CD4-positive, alpha-beta T cell treated with Interferon alpha-2 for 1 hour (primary cell): ENCODE data around the gene GRK5.
A peak's percentile ranks its signal among the peaks of the same experiment; 100 is the strongest.

Source experiments
- DNase-seq, 2 donors: peaks; one replicate each; pipeline ENCODE4 v3.0.0-alpha.2; 2020 to 2022

The GRK5 gene

GRCh38 chr10:119391440-119392251 is 184.3 kb downstream of the GRK5 start:
- no peak for DNase-seq

DNA sequence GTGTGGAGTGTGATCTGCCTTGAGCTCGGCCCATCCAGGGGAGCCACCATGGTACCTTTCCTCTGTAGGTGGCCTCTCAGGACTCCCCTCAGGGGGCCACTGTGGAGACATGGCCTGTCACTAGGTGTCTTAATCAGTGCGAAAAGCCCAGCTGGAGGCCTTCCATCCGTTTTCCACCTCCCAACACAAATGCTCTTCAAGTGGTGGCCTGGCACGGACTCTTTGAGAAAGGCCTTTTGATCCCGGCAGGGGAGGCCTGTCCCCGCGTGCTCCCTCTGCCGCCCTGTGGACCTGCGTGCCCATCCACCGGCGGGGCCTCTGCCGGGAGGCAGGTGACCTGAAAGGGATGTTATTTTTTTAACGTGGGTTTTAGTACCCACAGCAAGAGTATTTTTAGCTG is 185.6 kb downstream of the GRK5 start:
- DNase-seq: no peak

- DNase-seq: no peak
Observed at GRCh38 chr10:119393421-119393820, 186.1 kb downstream of the GRK5 start.

- no peak for DNase-seq
Observed at GRCh38 chr10:119393845-119394244, 186.5 kb downstream of the GRK5 start.

GRCh38 chr10:119394657-119395279 is 187.4 kb downstream of the GRK5 start:
- no peak for DNase-seq

GRCh38 chr10:119395280-119396007 is 188.1 kb downstream of the GRK5 start:
- DNase-seq: peak in 1 of 2 donors; percentile 52

DNA sequence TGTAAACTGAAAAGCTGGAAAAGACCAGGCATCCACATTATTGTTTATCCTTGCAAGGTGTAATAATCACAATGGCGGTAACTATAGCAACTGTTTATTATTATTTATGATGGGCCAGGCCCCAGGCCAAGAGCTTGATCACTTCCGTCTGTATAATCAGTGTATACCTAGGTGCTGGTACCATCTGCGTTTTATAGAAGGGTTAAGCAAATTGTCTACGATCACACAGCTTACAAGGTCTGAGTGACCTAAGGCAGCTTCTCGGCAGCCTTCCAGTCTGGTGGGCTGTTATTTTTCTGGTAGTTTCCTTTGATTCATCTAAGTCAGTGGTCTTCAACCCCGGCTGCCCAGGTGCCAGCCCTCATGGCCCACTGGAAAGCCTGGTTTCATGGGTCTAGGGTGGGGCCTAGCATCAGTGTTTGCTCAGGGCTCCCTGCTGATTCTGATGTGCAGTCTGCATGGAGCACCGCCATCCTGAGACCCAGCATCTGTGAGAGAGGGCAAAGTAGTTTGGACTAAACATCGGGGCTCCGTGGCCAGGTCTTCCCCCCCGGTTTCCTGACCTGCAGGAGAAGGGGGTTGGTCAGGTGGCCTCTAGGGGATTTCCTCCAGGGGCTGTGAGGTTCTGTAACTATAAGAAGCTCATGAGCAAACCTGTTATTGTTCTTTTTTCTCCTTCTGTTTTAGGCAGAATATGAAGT is 188.8 kb downstream of the GRK5 start:
- DNase-seq: peak in 1 of 2 donors; percentile 14

DNA sequence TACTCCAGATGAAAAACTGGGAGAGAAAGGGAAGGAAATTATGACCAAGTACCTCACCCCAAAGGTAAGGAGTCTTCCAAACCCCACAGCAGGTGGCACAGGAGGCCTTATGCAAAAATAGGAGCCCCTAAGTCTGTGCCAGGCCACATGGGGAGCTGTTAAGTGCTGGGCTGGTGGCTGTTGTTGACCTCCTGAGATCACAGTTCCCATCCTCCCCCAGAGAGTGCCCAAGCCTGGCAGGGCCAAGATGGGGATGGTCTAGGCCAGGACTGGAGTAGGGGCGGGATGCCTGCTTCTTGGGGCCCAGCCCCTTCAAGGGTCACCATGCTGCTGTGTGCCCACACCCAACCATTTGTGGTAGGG is 189.3 kb downstream of the GRK5 start:
- no peak for DNase-seq

DNA sequence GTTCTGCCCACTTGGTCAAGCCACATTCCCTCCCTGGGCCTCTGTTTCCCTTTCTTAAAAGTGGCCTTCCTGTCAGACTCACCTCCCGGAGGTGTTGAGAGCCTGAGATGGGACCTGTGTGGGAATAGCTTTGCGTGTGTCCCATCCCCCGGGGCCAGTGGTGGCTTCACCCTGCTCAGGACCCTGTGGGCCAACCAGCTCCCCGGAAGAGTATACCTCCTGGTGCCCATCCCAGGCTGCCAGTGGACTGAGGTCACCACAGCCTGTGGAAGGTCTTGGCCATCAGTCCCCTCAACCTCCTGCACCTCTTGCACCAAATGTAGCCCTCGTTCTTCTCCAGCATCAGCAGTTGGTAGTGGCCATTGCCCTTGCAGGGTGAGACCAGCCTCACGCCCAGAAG is 190.0 kb downstream of the GRK5 start:
- DNase-seq: no peak

- DNase-seq: no peak
Observed at GRCh38 chr10:119398996-119399395, 191.6 kb downstream of the GRK5 start.

- no peak for DNase-seq
Observed at GRCh38 chr10:119399466-119399865, 192.1 kb downstream of the GRK5 start.

- DNase-seq: peak in 1 of 2 donors; percentile 26
Observed at GRCh38 chr10:119401671-119402395, 194.5 kb downstream of the GRK5 start.

DNA sequence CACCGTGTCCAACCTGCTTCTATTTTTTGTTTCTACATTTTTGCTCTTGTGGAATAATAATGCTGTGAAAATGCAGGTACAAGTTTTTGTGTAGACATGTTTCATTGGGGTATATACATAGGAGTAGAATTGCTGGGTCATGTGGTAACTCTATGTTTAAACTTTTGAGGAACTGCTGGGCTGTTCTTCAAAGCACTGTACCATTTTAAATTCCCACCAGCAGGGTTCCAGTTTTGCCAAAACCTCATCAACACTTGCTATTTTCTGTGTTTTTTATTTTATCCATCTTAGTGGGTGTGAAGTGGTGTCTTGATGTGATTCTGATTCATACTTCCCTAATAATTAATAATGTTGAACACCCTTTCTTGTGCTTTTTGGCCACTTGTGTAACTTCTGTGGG is 196.6 kb downstream of the GRK5 start:
- DNase-seq: no peak

GRCh38 chr10:119404719-119405519 is 197.5 kb downstream of the GRK5 start:
- no peak for DNase-seq

- no peak for DNase-seq
Observed at GRCh38 chr10:119405520-119405807, 198.1 kb downstream of the GRK5 start.

DNA sequence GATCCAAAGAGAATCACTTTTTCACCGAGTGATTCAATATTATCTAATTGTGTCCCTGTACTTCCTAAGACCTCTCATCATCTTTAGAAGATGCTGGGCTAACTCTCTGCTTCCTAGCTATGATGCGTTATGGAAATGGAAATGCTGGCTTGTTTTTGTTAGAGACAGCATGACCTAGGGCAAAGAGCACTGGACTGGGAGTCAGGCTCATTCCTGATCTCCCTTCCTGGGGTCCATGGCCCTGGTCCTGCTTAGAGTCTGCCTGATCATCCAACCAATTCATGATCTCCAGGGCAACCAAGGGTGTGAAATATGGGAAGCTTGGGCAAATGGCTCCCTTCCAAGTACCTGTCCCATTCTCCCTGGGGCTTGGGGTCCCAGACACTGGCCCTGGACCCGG is 198.8 kb downstream of the GRK5 start:
- no peak for DNase-seq

GRCh38 chr10:119406601-119407253 is 199.4 kb downstream of the GRK5 start:
- DNase-seq: no peak

GRCh38 chr10:119407254-119407777 is 199.9 kb downstream of the GRK5 start:
- no peak for DNase-seq

DNA sequence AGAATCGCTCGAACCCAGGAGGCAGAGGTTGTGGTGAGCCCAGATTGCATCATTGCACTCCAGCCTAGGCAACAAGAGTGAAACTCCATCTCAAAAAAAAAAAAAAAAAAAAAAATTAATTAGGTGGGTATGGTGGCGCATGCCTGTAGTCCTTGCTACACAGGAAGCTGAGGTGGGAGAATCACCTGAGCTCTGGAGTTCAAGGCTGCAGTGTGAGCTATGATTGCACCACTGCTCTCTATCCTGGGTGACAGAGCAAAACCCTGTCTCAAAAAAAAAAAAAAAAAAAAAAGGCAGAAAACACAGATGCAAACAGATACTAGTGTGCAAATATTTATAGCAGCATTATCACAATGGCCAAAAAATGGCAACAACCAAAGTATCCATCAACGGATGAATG is 200.7 kb downstream of the GRK5 start:
- DNase-seq: no peak

GRCh38 chr10:119408969-119409371 is 201.6 kb downstream of the GRK5 start:
- no peak for DNase-seq

DNA sequence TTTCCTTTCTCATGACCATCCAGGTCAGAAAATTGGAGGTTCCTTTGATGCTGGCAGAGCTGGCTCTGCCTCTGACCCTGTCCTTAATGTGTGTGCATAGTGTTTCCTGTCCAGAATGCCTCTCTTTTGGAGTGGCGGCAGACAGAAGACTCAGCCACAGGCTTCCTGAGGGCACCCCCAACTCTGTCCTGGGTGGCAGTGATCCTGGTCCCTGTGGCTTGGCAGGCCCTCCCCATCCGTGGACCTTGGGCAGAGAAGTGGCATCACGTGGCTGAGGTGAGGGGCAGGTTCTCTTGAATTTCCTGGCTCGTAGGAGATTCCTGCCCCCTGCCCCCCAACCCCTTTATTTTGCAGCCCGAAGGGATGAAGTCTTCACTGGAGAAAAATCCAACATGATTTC is 202.0 kb downstream of the GRK5 start:
- no peak for DNase-seq
